ENCODE measurements around the gene CCL13. TPM values are rescaled to one million over a fixed set of nuclear protein-coding genes. Genes with fewer than 3 reads are reported as not detected.
A peak's percentile ranks its signal among the peaks of the same experiment; 100 is the strongest.

The CCL13 gene
- polyA plus RNA-seq, 3 donors: not detected

DNA sequence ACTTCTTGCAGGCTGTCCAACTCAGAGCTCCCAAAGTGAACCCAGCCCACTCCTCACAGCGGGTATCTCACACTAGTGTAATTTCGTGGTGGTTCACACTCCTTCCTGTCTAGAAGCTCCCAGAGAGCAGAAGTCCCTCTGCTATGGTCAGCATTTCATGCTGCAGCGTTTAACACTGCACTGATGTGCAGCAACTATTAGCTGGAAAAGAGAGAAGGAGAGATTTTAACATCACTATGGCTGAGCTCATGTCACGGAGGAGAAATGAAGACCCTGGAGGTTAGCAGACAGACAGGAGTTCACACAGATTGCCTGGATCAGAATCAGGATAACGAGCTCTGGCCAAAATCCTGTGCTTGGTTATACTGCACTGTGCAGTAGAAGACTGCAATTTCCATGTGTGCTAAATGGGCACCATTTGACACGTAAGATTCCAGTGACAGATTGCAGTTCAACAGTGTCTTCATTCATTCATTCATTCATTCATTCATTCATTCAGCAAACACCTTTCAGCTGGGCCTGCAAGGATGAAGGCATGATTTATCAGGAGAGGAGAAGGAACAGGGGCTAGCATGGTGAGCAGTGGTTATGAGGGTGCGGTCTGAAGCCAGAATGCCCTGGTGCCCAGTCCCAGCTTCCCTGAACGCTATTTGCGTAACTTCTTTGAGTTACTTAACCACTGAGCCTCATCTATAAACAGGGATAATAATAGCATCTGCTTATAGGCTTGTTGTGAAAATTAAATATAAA is 12.1 kb downstream of the CCL13 start:
- TF ChIP-seq CTCF (IDR thresholded peaks at IDR 0.05): no peak
- Histone ChIP-seq H3K79me2 (ENCODE audit: insufficient read depth, low read length) (no peaks in the 10 kb centered on the region), H3K36me3 (replicated peaks in 1 of 2; ENCODE audit: control insufficient read depth in 1 of 2, insufficient read depth in 2 of 2, low read length in 2 of 2) (no peaks in the 10 kb centered on the region), H3K9me3 (replicated peaks in 1 of 2; ENCODE audit: control insufficient read depth in 1 of 2, insufficient read depth in 1 of 2, low read length in 2 of 2) (no peaks in the 10 kb centered on the region), H2AFZ (ENCODE audit: insufficient read depth, low read depth, low read length, poor library complexity, severe bottlenecking) (no peak overlapping the region), H3K4me1 (ENCODE audit: control insufficient read depth in 1 of 2, insufficient read depth in 2 of 2, low read length in 2 of 2) (peaks cover 76 to 87% of the 10 kb centered on the region in 2 donors), H3K4me3 (replicated peaks in 1 of 3; ENCODE audit: low read depth in 2 of 3, low read length in 3 of 3) (peak overlapping the region in 1 of 3 experiments; percentile 58), H3K4me2 (replicated peaks; ENCODE audit: extremely low read depth, low read length, poor library complexity, severe bottlenecking) (peak overlapping the region; percentile 66), H3K27me3 (ENCODE audit: control insufficient read depth in 2 of 2, insufficient read depth in 2 of 2, low read length in 2 of 2) (no peaks in the 10 kb centered on the region), H4K20me1 (ENCODE audit: insufficient read depth, low read length) (no peaks in the 10 kb centered on the region), H3K27ac (ENCODE audit: low read depth in 1 of 2, low read length in 2 of 2) (peak overlapping the region; percentile 81 to 85), H3K9ac (ENCODE audit: insufficient read depth, low read length, poor library complexity, severe bottlenecking) (no peak overlapping the region)
- 42% methylated on average over 5 of the region's 9 CpGs for WGBS (ENCODE audit: insufficient coverage)
- Mint-ChIP-seq H3K4me3 (no peak overlapping the region), H3K36me3 (peaks cover 0 to 2% of the 10 kb centered on the region in 2 donors), H3K9me3 (no peaks in the 10 kb centered on the region), H3K4me1 (peaks cover 15% of the 10 kb centered on the region), H3K27ac (no peak overlapping the region), H3K27me3 (ENCODE audit: low read depth in 3 of 3) (no peaks in the 10 kb centered on the region)
- intact Hi-C loops (cut with micrococcal nuclease): loop anchor here in 1 of 2 donors (5.0 to 10.0 kb wide), 2 partner anchors 64 to 121 kb away; no protein-coding TSS in a partner anchor
- peak; percentile 32 to 62 (median 58) for DNase-seq

GRCh38 chr17:34368946-34369500 is 12.7 kb downstream of the CCL13 start:
- H3K4me3 Mint-ChIP-seq: no peak overlapping the region
- peaks cover 0 to 2% of the 10 kb centered on the region in 2 donors for H3K36me3 Mint-ChIP-seq
- no peaks in the 10 kb centered on the region for H4K20me1 ChIP-seq (ENCODE audit: insufficient read depth, low read length)
- peak overlapping the region; percentile 81 to 85 for H3K27ac ChIP-seq (ENCODE audit: low read depth in 1 of 2, low read length in 2 of 2)
- peak overlapping the region; percentile 45 for H2AFZ ChIP-seq (ENCODE audit: insufficient read depth, low read depth, low read length, poor library complexity, severe bottlenecking)
- peak; percentile 53 to 74 (median 73) for DNase-seq
- peaks cover 10% of the 10 kb centered on the region for H3K4me1 Mint-ChIP-seq
- no peaks in the 10 kb centered on the region for H3K79me2 ChIP-seq (ENCODE audit: insufficient read depth, low read length)
- intact Hi-C loops (cut with micrococcal nuclease): loop anchor here in 1 of 2 donors (5.0 to 10.0 kb wide), 2 partner anchors 64 to 122 kb away; no protein-coding TSS in a partner anchor
- peak overlapping the region; percentile 66 for H3K4me2 ChIP-seq (replicated peaks; ENCODE audit: extremely low read depth, low read length, poor library complexity, severe bottlenecking)
- no peaks in the 10 kb centered on the region for H3K27me3 Mint-ChIP-seq (ENCODE audit: low read depth in 3 of 3)
- TF ChIP-seq CTCF (IDR thresholded peaks at IDR 0.05): no peak
- no peaks in the 10 kb centered on the region for H3K36me3 ChIP-seq (replicated peaks in 1 of 2; ENCODE audit: control insufficient read depth in 1 of 2, insufficient read depth in 2 of 2, low read length in 2 of 2)
- H3K4me1 ChIP-seq (ENCODE audit: control insufficient read depth in 1 of 2, insufficient read depth in 2 of 2, low read length in 2 of 2): peaks cover 76 to 84% of the 10 kb centered on the region in 2 donors
- H3K9ac ChIP-seq (ENCODE audit: insufficient read depth, low read length, poor library complexity, severe bottlenecking): no peak overlapping the region
- no peaks in the 10 kb centered on the region for H3K27me3 ChIP-seq (ENCODE audit: control insufficient read depth in 2 of 2, insufficient read depth in 2 of 2, low read length in 2 of 2)
- H3K9me3 Mint-ChIP-seq: no peaks in the 10 kb centered on the region
- H3K27ac Mint-ChIP-seq: no peak overlapping the region
- 0% methylated on average over 3 of the region's 4 CpGs for WGBS (ENCODE audit: insufficient coverage)
- H3K9me3 ChIP-seq (replicated peaks in 1 of 2; ENCODE audit: control insufficient read depth in 1 of 2, insufficient read depth in 1 of 2, low read length in 2 of 2): no peaks in the 10 kb centered on the region
- H3K4me3 ChIP-seq (replicated peaks in 1 of 3; ENCODE audit: low read depth in 2 of 3, low read length in 3 of 3): peak overlapping the region in 1 of 3 experiments; percentile 58

Measured in CD14-positive monocyte (primary cell).